Measurements from ENCODE around the gene SFRP2. TPM values are rescaled to one million over a fixed set of nuclear protein-coding genes. Genes with fewer than 3 reads are reported as not detected.

SFRP2 gene
- not detected in 2 replicates for total RNA-seq

GRCh38 chr4:153788413-153789276, at the start of gene SFRP2:
Gene SFRP2, minus strand, starts transcription at chr4:153789083. Its CDS starts 248 bp downstream, at chr4:153788835.
- no peak for TF ChIP-seq CTCF (IDR thresholded peaks at IDR 0.05; ENCODE audit: insufficient read depth, low read depth, low read length)
- DNase-seq (ENCODE audit: low read depth): no peak
- no peak within 1 kb of the TSS for H3K4me3 ChIP-seq (ENCODE audit: low read depth, low read length)

- no peak for DNase-seq (ENCODE audit: low read depth)
- no peak for TF ChIP-seq CTCF (IDR thresholded peaks at IDR 0.05; ENCODE audit: insufficient read depth, low read depth, low read length)
- H3K4me3 ChIP-seq (ENCODE audit: low read depth, low read length): no peak overlapping the region
These were observed 49.7 kb upstream of the SFRP2 start for GRCh38 chr4:153838564-153838963.

- DNase-seq (ENCODE audit: low read depth): no peak
- no peak for TF ChIP-seq CTCF (IDR thresholded peaks at IDR 0.05; ENCODE audit: insufficient read depth, low read depth, low read length)
- no peak overlapping the region for H3K4me3 ChIP-seq (ENCODE audit: low read depth, low read length)
These were observed 46.0 kb upstream of the SFRP2 start for GRCh38 chr4:153834901-153835300.

- H3K4me3 ChIP-seq (ENCODE audit: low read depth, low read length): no peak overlapping the region
- DNase-seq (ENCODE audit: low read depth): no peak
- TF ChIP-seq CTCF (IDR thresholded peaks at IDR 0.05; ENCODE audit: insufficient read depth, low read depth, low read length): no peak
These were observed 43.9 kb upstream of the SFRP2 start for GRCh38 chr4:153832720-153833287.

DNA sequence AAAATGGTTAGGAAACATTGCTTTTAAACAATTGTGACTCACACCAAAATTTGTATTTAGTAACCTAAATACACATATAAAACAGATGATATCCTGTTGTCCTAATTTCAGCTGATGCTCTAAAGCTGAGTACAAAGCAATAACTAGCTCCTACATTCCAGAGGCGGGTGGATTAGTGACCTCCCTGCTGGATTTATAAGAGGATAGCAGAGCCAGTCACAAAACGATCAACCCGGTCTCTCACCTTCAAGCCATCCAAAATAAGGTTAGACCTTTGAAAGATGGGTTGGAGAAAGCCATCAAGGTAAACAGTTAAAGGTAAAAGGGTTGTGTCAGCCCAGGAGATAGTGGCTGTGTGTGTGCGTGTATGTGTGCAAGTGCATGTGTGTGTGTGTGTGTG, 43.2 kb upstream of the SFRP2 start:
- DNase-seq (ENCODE audit: low read depth): no peak
- no peak overlapping the region for H3K4me3 ChIP-seq (ENCODE audit: low read depth, low read length)
- no peak for TF ChIP-seq CTCF (IDR thresholded peaks at IDR 0.05; ENCODE audit: insufficient read depth, low read depth, low read length)

- no peak for TF ChIP-seq CTCF (IDR thresholded peaks at IDR 0.05; ENCODE audit: insufficient read depth, low read depth, low read length)
- no peak for DNase-seq (ENCODE audit: low read depth)
- no peak overlapping the region for H3K4me3 ChIP-seq (ENCODE audit: low read depth, low read length)
These were observed 42.4 kb upstream of the SFRP2 start for GRCh38 chr4:153831245-153831644.
